NCI-H446 (cell line): Measurements from ENCODE around the gene MED12L.
A peak's percentile ranks its signal among the peaks of the same experiment; 100 is the strongest.
"Not testable (repeated sequence)": the region's sequence is repeated elsewhere in the genome, so short reads cannot be mapped to it uniquely, and the experiment has no call there.

Source experiments
- DNase-seq, 2 experiments: peaks; one replicate each; lab custom pipeline; 2025; lab: John Stamatoyannopoulos, UW

The MED12L gene

GRCh38 chr3:151085227-151085888, at the start of gene MED12L:
TSS of gene MED12L (plus strand) at chr3:151085664. CDS start at chr3:151086927, 1,263 bp downstream.
- DNase-seq = peak; percentile 36 to 87

- DNase-seq = peak in 1 of 2 experiments; percentile 32
Observed at GRCh38 chr3:151037746-151038477, 47.6 kb upstream of the MED12L start.

GRCh38 chr3:151044706-151045105, 40.8 kb upstream of the MED12L start:
- no peak for DNase-seq

- peak in 1 of 2 experiments; percentile 8 for DNase-seq
Observed at GRCh38 chr3:151047636-151048035, 37.8 kb upstream of the MED12L start.

GRCh38 chr3:151051533-151051932, 33.9 kb upstream of the MED12L start:
- DNase-seq = no peak

- no peak for DNase-seq
Observed at GRCh38 chr3:151052346-151052745, 33.1 kb upstream of the MED12L start.

- no peak for DNase-seq
Observed at GRCh38 chr3:151052756-151053155, 32.7 kb upstream of the MED12L start.

GRCh38 chr3:151058740-151059139, 26.7 kb upstream of the MED12L start:
- no peak for DNase-seq

GRCh38 chr3:151062611-151063010, 22.9 kb upstream of the MED12L start:
- DNase-seq = no peak

- no peak for DNase-seq
Observed at GRCh38 chr3:151067158-151067557, 18.3 kb upstream of the MED12L start.

- DNase-seq = not testable (repeated sequence)
Observed at GRCh38 chr3:151072842-151073241, 12.6 kb upstream of the MED12L start.

GRCh38 chr3:151074256-151074655, 11.2 kb upstream of the MED12L start:
- DNase-seq = no peak

GRCh38 chr3:151075869-151076562, 9.4 kb upstream of the MED12L start:
- DNase-seq = no peak

- no peak for DNase-seq
Observed at GRCh38 chr3:151076626-151077025, 8.8 kb upstream of the MED12L start.

GRCh38 chr3:151081082-151081481, 4.4 kb upstream of the MED12L start:
- not testable (repeated sequence) for DNase-seq

- no peak for DNase-seq
Observed at GRCh38 chr3:151082880-151083838, 2.3 kb upstream of the MED12L start.

GRCh38 chr3:151084893-151085226, 604 bp upstream of the MED12L start:
- no peak for DNase-seq

GRCh38 chr3:151085889-151086483, 522 bp downstream of the MED12L start:
- peak in 1 of 2 experiments; percentile 38 for DNase-seq

- DNase-seq = peak; percentile 44 to 82
Observed at GRCh38 chr3:151086484-151087456, 1.3 kb downstream of the MED12L start.

- no peak for DNase-seq
Observed at GRCh38 chr3:151087648-151088047, 2.2 kb downstream of the MED12L start.
